Measurements from ENCODE around the gene YEATS4. TPM values are rescaled to one million over a fixed set of nuclear protein-coding genes. Genes with fewer than 3 reads are reported as not detected.
"Not testable (repeated sequence)": the region's sequence is repeated elsewhere in the genome, so short reads cannot be mapped to it uniquely, and the experiment has no call there.

Gene YEATS4
- total RNA-seq, result 11.4 TPM
- long read RNA-seq, partial matches to known transcripts, result 1 of 4 reads
- long read RNA-seq, other reads (novel, unspliced or antisense), result 1 of 4 reads

DNA sequence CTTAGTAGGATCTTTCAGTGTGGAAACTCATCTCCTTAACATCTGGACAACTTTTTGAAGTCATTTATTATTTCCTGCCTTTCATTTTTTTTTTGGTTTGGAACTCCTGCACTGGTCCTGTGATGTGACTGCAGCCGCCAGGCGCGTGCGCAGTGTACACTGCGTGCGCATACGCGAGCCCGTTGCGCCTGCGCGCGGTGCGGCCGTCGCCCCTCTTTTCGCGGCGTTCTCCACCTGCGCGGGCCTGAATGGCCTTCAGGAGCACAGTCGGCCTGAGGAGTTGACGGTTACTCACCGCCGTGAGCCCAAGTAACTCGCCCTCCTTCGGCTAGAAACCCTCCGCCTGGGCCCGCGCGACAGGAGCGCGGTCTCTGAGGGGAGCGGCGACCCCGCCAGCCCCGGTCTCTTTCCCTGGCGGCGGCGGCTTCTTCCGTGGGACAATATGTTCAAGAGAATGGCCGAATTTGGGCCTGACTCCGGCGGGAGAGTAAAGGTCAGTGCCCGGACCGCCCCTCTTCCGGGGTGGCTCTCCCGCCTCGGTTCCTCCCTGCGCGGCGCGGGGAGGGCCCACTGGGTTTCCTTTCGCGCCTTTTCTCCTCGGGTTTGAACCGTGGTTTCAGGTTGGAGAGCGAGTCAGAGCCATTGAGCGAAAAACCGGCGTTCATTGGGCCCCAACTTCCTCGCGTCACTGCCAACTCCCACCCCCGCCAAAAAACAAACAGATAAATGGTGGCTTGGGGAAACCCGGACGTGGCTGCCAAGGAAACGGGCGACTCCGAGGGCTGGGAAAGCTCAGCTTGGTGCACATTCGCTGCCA, at the start of gene YEATS4:
TSS of gene YEATS4 (plus strand) at position 213 of the 817 bp plus-strand sequence. CDS start at position 443, 230 bp downstream.
- ATAC-seq, result peak; percentile 98
- intact Hi-C loops (cut with DNase I), result loop anchor here (1.0 to 10.0 kb wide), 4 partner anchors 205 to 278 kb away; partner anchors contain the start of gene CCT2
- peak; percentile 93 for DNase-seq (ENCODE audit: missing footprints)

DNA sequence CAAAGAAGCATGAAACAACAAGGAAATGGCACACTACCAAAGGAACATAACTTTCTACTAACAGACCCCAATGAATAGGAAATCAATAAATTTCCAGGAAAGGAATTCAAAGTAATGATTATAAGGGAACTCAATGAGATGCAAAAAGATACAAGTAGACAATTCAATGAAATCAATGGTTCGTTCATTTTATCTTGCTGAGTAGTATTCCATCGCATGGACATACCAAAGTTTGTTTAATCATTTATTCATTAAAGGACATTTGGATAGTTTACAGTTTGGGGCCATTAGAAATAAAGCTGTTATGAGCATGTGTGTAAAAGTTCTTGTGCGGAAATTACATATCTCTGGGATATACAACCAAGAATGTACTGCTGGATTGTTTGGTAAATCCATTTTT, 46.3 kb upstream of the YEATS4 start:
- ATAC-seq (no peak), DNase-seq (ENCODE audit: missing footprints) (no peak)
- intact Hi-C loops (cut with DNase I), result no loop called here

DNA sequence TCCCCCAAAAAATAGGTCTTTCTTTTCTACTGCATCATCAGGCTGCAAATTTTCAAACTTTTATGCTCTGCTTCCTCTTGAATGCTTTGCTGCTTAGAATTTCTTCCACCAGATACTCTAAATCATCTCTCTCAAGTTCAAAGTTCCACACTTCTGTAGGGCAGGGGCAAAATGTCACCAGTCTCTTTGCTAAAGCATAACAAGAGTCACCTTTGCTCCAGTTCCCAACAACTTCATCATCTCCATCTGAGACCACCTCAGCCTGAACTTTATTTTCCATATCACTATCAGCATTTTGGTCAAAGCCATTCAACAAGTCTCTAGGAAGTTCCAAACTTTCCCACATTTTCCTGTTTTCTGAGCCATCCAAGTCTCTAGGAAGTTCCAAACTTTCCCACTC, 42.8 kb upstream of the YEATS4 start:
- intact Hi-C loops (cut with DNase I); DNase-seq (ENCODE audit: missing footprints); ATAC-seq: not testable (repeated sequence)

DNA sequence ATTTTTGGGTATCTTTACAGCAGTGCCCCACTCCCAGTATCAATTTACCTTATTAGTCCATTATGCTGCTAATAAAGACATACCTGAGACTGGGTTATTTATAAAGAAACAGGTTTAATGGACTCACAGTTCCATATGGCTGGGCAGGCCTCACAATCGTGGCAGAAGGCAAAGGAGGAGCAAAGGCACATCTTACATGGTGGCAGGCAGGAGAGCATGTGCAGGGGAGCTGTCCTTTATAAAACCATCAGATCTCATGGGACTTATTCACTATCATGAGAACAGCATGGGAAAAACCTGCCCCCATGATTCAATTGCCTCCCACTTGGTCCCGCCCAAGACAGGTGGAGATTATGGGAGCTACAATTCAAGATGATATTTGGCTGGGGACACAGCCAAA, 42.3 kb upstream of the YEATS4 start:
- intact Hi-C loops (cut with DNase I); DNase-seq (ENCODE audit: missing footprints); ATAC-seq: not testable (repeated sequence)

DNA sequence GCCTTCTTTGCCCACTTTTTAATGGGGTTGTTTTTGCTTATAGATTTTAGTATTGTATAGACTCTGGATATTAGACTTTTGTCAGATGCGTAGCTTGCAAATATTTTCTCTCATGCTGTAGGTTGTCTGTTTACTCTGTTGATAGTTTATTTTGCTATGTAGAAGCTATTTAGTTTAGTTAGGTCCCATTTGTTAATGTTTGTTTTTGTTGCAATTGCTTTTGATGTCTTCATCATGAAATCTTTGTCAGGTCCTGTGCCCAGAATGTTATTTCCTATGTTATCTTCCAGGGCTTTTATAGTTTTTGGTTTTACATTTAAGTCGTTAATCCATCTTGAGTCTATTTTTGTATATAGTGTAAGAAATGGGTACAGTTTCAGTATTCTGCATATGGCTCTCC, 41.3 kb upstream of the YEATS4 start:
- no peak for DNase-seq (ENCODE audit: missing footprints)
- intact Hi-C loops (cut with DNase I), result no loop called here
- ATAC-seq, result no peak

DNA sequence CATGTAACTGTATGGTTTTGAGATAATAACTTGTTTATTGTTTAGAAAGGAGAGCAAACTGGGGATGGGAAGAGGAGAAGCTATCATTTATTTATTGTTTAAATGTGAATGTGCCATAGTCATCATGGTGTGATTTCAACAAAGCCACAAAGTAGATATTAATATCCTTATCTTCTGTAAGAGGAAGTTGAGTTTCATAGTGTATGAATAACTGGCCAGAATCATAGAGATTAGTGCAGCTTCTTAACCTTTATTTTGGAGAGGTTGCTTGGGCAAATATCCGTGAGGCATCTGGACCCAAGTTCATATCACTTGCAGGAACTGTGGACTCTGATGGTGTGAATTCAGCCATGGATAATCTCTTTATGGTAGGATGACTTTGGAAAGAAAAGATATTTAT, 38.2 kb upstream of the YEATS4 start:
- ATAC-seq, result no peak
- intact Hi-C loops (cut with DNase I), result no loop called here
- no peak for DNase-seq (ENCODE audit: missing footprints)

DNA sequence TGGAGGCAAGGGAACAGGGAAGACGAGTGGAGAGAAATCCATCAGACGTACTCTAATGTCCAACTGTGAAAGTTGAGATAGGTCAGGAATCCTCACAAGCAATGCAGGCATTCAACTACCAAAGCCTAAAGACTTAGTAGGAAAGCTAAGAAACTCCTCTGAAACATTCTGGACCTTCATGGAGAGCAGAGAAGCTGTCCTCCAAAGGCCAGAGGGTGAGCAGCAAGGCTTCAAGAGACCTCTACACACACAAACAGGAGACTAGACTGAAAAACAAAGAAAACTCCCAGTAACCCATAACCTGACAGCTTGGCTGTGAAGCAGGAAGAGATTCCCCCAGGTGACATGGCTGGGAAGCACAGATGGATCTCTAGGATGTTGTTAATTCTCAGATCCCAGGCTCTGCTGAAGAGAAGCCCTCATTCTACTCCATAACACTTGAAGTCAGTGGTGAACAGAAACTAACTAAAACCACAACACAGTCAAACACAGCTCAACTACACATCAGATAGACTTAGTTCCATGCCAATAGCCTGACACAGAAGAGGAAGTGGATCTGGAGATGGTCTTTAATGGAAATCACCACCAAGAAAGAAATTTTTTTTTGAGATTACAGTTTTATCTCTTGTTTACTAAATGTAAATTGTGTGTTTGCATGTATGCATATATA, 34.6 kb upstream of the YEATS4 start:
- DNase-seq (ENCODE audit: missing footprints) (no peak), ATAC-seq (no peak)
- intact Hi-C loops (cut with DNase I), result no loop called here

DNA sequence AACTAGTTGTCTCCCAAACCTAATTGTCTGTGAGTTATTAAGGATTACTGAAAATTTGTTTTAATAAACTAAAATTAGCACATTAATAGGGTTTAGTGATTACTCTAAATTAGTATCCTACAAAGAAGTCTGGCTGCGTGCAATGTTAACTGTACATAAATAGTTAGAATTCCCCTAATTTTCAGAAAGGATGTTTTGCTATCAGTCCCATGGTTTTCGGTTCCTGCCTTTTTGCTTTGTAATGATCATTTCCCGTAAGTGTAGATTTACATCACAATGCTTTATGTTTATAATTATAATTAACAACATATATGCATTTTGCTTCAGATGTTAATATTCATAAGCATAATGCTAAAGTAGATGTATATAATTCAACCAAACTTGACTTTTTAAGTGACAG, 31.1 kb upstream of the YEATS4 start:
- intact Hi-C loops (cut with DNase I), result no loop called here
- DNase-seq (ENCODE audit: missing footprints) (no peak), ATAC-seq (no peak)

DNA sequence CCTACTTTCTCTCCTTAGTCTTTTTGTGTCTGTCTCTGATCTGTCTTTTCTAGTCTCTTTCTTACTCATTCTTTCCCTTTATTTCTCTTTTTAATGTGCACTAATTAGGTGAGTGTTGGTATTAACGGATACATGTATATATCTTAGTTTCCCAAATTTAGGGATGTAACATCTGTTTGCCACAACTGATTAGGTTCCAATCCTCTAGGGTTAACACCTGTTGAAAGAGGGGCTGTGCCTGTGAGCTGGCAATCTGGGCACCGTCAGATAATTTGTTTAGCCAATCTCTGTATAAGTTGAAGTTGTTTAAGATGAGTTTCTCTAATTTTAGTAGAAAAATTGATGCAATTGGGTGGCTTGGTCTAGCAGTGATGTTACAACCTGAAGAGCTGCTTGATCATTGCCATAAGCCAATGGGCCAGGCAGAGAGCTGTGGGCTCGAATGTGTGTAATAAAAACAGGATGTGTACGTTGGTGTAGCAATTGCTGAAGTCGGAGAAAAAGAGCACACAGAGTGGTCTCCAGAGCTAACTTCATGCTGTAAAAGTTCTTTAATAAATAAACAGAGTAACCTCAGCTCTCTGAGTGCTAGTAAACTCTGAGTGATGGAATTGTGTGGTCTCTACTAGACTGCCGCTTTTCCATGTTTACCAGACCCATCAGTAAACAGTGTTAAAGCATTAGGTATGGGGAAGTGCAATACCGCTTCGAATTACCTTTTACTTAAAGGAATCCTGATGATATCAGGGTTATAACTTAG, 29.7 kb upstream of the YEATS4 start:
- DNase-seq (ENCODE audit: missing footprints), result no peak
- intact Hi-C loops (cut with DNase I), result no loop called here
- ATAC-seq, result no peak

DNA sequence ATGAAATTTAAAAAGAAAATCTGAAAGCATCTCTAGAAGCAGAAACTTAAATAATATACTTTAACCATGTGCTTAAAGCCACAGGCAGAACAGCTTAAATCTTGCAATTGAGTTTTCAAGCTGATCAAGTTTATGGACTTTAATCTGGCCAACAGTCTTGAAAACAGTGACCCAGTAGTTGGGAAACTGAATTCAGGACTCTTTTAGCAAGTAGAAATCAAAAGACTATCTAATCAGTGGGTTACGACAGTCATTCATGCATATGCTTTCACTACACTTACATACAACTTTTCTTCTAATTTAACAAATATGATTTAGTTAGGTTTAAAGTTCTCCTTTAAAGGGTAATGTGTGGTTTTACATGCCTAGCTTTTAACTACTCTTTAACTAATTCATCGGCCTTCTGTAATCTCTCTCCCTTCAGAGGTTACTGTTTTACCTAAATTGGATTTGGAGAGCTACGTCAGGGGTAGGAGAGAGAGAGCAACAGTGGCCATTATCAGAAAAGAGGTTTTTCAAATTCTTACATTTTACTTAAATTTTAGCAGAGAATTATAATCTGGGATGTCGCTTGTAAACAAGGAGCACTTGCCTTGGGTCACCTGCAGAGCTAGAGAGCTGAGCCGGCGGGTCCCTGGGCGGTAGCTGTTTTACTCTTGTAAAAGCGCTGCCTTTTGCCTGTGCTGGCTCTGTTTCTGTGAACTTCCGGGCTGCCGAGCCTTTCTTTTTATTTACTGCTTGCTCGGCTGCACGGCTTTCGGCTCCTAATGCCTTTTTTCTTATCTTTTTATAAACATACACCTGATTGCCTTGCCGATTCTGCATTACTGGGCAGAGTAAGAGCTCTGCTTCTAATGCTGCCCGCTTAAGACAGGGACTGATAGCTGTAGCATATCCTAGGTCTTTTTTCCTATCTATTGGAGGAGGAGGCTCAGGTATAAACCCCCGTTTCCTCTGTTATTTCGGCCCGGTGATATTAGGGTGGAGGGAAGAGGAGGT, 28.8 kb upstream of the YEATS4 start:
- intact Hi-C loops (cut with DNase I), result no loop called here

DNA sequence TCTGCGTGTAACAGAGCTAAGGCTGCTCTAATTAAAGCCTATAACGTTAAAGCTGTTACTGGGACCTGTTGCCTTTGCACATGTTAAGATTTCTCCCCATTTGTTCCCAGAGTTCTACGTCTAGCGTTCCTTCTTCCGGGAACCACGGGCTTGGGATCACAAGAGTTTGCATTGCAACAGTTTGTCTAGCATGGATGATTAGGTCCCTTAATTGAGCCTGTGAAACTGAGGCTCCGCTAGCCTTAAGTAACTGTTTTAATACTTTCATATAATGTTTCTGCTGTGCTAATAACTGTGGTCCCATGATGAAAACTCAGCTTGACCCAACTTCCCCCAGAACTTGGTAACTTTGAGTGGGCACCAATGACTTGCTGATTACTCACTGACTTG, 28.0 kb upstream of the YEATS4 start:
- intact Hi-C loops (cut with DNase I), result no loop called here
- ATAC-seq (no peak), DNase-seq (ENCODE audit: missing footprints) (no peak)

More for the DNA sequence above, 28.8 kb upstream of the YEATS4 start:
- DNase-seq (ENCODE audit: missing footprints), result no peak
- ATAC-seq, result peak; percentile 23

DNA sequence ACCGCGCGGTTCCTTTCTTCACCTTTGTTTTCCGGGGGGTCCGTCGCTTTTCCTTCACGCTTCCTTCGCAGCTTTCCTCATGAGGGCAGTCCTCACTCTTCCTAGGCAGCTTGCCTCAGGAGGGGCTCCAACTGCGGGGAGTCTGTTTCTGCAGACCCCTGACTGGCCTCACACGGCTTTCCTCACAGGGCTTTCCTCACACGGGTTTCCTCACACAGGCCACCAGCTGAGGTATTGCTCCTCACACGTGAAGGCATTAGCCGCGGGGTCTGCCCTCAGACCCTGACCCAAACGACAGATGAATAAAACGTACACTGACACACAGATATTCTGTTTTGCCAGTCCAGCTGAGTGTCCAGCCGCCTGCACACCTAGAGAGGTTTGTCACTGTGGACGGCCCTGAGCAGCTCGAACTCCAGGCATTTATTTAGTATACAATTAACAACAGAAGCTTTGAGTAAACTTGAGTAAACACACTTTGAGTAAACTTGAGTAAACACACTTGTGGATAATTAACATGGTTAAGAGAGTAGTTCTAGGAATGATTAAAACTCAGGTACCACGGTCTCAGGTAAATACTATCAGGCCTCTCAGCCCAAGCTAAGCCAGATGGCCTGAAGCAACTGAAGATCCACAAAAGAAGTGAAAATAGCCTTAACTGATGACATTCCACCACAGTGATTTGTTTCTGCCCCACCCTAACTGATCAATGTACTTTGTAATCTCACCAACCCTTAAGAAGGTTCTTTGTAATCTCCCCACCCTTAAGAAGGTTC, 27.4 kb upstream of the YEATS4 start:
- no peak for ATAC-seq
- intact Hi-C loops (cut with DNase I), result no loop called here
- no peak for DNase-seq (ENCODE audit: missing footprints)

DNA sequence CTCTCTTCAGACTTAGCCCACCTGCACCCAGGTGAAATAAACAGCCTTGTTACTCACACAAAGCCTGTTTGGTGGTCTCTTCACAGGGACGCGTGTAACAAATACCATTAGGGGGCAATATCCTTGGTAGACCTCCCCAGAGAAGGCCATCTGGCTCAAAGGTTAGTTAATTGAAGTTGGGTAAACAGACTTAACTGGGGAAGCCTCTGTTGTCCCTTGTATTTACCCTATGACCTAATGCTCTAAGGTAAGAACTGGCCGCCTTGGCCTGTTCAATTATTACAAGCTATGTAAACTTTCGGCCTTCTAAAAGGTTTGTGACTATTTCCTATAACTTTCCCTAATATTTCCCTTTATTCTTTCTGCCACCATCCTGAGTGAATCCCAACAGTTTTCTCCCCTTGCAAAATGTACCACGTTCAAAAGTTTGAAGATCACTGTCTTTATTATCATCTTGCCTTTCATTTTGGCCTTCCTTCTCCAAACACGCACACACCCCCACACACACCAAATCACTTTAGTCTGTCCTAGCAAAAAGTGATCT, 26.7 kb upstream of the YEATS4 start:
- ATAC-seq (no peak), DNase-seq (ENCODE audit: missing footprints) (no peak)
- intact Hi-C loops (cut with DNase I), result no loop called here

DNA sequence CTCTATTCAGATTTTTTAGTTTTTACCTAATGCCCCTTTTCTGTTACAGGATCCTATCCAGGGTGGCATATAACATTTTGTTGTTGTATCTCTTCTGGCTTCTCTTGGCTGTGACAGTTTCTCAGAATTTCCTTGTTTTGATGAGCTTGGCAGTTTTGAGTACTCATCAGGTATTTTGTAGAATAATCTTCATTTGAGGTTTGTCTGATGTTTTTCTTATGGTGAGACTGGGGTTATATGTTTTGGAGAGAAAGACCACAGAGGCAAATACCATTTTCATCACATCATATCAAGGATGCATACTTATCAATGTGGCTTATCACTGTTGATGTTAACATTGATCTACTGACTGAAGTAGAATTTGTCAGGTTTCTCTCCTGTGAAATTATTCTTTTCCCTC, 25.4 kb upstream of the YEATS4 start:
- DNase-seq (ENCODE audit: missing footprints), result no peak
- no peak for ATAC-seq
- intact Hi-C loops (cut with DNase I), result no loop called here

DNA sequence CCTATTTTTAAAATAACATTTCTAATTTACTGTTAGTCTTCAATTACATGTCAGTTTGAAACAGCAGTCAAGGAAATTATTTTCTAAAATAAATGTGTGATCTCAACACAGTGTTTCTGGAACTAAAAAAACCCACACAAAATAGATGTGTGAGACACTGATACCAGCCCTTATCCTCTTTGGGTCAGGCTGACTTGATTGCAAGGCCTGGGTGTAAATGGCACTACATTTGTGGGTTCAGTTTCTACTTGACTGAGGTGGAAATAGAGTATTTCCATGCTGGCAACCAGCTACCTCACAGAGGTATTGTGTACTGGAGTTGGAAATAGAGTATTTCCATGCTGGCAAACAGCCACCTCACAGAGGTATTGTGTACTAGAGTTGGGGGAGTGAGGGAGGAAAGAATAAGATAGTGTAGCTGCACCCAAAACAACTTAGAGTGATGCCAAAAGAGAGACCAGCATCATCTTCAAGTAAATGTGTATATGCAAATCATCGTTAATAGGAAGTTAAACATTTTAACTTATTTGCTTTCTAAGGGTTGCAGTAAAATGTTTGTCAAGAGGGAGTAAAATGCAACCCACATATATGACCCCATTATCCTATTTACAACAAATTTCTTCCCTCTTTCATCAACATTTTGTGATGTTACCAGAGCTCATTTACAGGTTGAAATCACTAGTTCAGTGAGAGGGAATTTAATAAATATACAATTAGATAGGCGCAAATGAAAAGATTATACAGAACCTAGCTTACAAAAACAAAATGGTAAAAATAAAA, 22.0 kb upstream of the YEATS4 start:
- no peak for ATAC-seq

DNA sequence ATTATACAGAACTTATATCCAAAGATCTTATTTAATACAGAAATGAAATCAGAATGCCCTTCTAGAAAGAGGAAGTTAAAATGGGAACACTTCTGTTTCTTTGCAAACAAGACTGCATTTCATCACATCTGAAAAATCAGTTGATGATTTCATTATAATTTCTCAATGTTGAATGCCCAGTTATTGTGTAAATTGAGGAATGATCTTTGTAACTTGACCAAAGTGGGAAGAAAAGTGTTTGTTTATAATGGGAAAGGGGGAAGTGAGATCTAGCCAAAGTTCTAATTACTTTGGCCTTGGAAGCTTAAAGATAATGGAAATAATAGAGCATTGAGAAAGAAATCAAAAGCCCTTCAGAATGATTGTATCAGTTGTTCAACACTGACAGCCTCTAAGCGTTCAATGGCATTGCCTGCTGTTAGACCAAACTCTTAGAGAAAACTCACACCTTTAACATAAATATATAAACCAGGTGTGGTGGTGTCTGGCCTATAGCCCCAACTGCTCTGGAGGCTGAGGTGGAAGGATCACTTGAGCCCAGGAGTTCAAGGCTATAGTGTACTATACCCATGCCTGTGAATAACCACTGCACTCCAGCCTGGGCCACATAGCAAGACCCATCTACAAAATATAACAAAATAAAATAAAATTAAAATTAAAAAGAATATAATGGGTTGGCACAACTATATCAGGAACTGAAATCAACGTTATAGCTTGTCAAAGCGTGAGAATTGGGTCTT, 21.3 kb upstream of the YEATS4 start:
- intact Hi-C loops (cut with DNase I), result no loop called here
- DNase-seq (ENCODE audit: missing footprints) (no peak), ATAC-seq (no peak)

More for the DNA sequence above, 22.0 kb upstream of the YEATS4 start:
- intact Hi-C loops (cut with DNase I), result no loop called here
- no peak for DNase-seq (ENCODE audit: missing footprints)

Data from Right ventricle myocardium inferior (tissue), 1 donor.